Activated B cell treated with CpG ODN at 0.5 μM for 24 hours (primary cell): ENCODE results near the gene ST8SIA4. TPM values are rescaled to one million over a fixed set of nuclear protein-coding genes. Genes with fewer than 3 reads are reported as not detected.

Experiments used
- ATAC-seq: fragments of 200-7000 bp; cut with Tn5 transposase; one replicate; pipeline ENCODE4 v1.10.0; 2021; ENCODE audit warnings: low read depth, mild to moderate bottlenecking, moderate library complexity
- CTCF ChIA-PET: fragments of 350-600 bp; sonication (Branson Sonifier 250); formaldehyde crosslinking; loops from one replicate; lab custom pipeline; 2021; ENCODE audit warnings: antibody characterized with exemption; lab: Charles Lee
- POLR2A ChIA-PET: fragments of 350-600 bp; sonication (Branson Sonifier 250); formaldehyde crosslinking; loops from one replicate; lab custom pipeline; 2021; ENCODE audit warnings: antibody characterized with exemption; lab: Charles Lee
- DNase-seq: peaks from one replicate; pipeline ENCODE4 v3.0.0; 2022
- H3K27ac Mint-ChIP-seq: one replicate; pipeline ENCODE4 v1.8.0; 2020; ENCODE audit warnings: mixed read lengths
- H3K27me3 Mint-ChIP-seq: one replicate; pipeline ENCODE4 v1.8.0; 2021; ENCODE audit warnings: mixed read lengths
- H3K36me3 Mint-ChIP-seq: one replicate; pipeline ENCODE4 v1.8.0; 2021; ENCODE audit warnings: low read depth, mixed read lengths
- H3K4me1 Mint-ChIP-seq: one replicate; pipeline ENCODE4 v1.8.0; 2021; ENCODE audit warnings: mixed read lengths
- H3K4me3 Mint-ChIP-seq: one replicate; pipeline ENCODE4 v1.8.0; 2020; ENCODE audit warnings: mild to moderate bottlenecking, mixed read lengths
- H3K9me3 Mint-ChIP-seq: one replicate; pipeline ENCODE4 v1.8.0; 2020; ENCODE audit warnings: mixed read lengths
- intact Hi-C: fragments of 100-400 bp; cut with micrococcal nuclease; formaldehyde crosslinking; loops from one replicate; pipeline ENCODE4 v1.15.1; 2024
- total RNA-seq: library from RNA; stranded (reverse); gene quantifications from 2 replicates; pipeline ENCODE4 v1.2.3, GENCODE V29; 2022
- TF ChIP-seq, protein P1 (sequence below): fragments of 200-600 bp; IDR thresholded peaks from one replicate; pipeline ENCODE4 v1.8.0; 2022; ENCODE audit warnings: antibody characterized with exemption, mild to moderate bottlenecking

ST8SIA4 gene
- total RNA-seq, 1 donor from 2014 or later = 125 TPM

DNA sequence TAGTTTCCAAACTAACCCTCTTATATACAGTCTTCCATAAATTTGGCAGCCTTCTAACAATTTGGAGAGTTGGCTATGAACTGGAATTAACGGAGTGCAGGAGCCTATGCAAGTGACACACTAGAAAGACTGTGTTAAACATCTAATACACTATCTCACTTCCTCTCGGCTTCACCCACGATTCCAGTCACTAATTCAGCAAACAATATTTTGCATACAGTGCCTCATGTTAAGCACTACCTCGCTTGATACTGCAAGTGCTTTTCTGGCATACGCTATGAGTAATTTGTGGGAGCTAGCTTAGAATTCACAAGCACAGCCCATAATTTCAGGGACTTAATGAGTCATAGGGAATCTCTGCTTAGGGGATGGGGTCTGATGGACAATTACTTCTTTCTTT, 102.5 kb downstream of the ST8SIA4 start:
- peaks cover 7% of the 10 kb centered on the region for H3K9me3 Mint-ChIP-seq
- intact Hi-C loops = loop anchor here (2.0 kb wide), 2 partner anchors 16 to 20 kb away; no protein-coding TSS in a partner anchor
- DNase-seq = no peak
- POLR2A ChIA-PET = interaction anchor here (0.8 to 1.2 kb wide), 3 partner anchors 25 to 100 kb away, joined by 3 to 4 read pairs (median 3); no protein-coding TSS in a partner anchor
- CTCF ChIA-PET = no interaction called here
- no peak overlapping the region for H3K27ac Mint-ChIP-seq
- H3K4me1 Mint-ChIP-seq = peaks cover 27% of the 10 kb centered on the region
- H3K36me3 Mint-ChIP-seq = peaks cover 4% of the 10 kb centered on the region
- TF ChIP-seq, protein P1, sequence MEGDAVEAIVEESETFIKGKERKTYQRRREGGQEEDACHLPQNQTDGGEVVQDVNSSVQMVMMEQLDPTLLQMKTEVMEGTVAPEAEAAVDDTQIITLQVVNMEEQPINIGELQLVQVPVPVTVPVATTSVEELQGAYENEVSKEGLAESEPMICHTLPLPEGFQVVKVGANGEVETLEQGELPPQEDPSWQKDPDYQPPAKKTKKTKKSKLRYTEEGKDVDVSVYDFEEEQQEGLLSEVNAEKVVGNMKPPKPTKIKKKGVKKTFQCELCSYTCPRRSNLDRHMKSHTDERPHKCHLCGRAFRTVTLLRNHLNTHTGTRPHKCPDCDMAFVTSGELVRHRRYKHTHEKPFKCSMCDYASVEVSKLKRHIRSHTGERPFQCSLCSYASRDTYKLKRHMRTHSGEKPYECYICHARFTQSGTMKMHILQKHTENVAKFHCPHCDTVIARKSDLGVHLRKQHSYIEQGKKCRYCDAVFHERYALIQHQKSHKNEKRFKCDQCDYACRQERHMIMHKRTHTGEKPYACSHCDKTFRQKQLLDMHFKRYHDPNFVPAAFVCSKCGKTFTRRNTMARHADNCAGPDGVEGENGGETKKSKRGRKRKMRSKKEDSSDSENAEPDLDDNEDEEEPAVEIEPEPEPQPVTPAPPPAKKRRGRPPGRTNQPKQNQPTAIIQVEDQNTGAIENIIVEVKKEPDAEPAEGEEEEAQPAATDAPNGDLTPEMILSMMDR = no peak
- H3K4me3 Mint-ChIP-seq = no peak overlapping the region
- peak; percentile 91 for ATAC-seq
- no peaks in the 10 kb centered on the region for H3K27me3 Mint-ChIP-seq

DNA sequence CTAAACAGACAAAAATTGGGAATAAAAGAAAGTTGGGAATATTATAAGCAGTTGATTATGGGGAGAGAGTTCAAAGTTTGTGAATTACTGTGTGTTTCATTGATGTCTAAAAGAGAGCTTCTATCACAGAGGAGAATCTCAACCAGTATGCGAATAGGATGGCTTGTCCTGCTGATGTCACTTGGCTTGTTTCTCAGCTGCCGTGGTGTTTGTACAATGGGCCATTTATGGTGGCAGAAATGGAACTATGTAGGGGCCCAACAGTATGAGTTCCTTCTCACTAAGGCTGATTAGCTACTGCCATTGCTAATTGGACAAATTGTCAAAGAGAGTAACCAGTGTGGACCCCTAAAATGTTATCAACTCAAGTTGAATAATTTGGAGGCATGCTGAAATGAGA, 103.9 kb downstream of the ST8SIA4 start:
- no peak overlapping the region for H3K4me3 Mint-ChIP-seq
- TF ChIP-seq, protein P1 = no peak
- no peaks in the 10 kb centered on the region for H3K36me3 Mint-ChIP-seq
- ChIA-PET POLR2A (interaction anchor here (0.9 kb wide), 1 partner anchor 22 kb away, joined by 3 read pairs; no protein-coding TSS in a partner anchor), CTCF (no interaction called here)
- no peak for ATAC-seq
- intact Hi-C loops = no loop called here
- no peaks in the 10 kb centered on the region for H3K27me3 Mint-ChIP-seq
- no peak overlapping the region for H3K27ac Mint-ChIP-seq
- H3K4me1 Mint-ChIP-seq = peaks cover 27% of the 10 kb centered on the region
- DNase-seq = no peak
- H3K9me3 Mint-ChIP-seq = peaks cover 7% of the 10 kb centered on the region

DNA sequence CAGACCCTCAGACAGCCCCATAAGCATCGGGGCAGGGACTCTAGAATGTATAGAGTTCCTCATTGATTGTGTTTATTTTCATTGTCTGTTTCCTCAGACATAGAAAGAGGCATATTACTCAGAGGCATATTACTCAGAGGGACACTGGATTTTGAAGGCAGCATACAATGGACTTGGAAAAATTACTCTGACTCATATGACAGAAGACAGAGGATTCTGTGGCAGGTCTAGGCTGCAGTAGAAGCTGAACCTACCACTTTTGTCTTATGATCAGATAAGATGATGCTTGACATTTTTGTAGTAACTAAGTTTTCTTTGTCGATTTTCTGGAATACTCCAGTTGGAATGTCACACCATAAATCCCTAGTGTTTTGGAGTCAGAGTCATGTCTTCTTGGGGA, 105.2 kb downstream of the ST8SIA4 start:
- CTCF ChIA-PET = no interaction called here

DNA sequence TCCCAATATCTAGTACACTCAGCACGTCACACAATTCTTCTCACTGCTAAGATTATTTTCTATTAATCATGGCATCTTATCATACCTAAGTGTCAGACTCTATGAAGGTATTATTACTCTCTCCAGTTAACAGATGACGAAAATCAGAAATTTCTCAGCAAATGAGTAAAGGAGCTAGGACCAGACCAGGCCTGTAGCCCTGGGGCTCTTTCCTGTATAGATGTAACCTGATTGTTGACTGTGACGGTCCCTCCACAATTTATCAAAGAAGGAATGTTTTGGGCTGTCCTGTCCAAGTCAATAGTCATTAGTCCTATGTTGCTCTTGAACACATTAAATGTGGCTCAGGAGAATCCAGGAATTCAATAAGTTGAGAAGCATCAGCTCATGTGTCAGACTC, 106.2 kb downstream of the ST8SIA4 start:
- POLR2A ChIA-PET = no interaction called here
- DNase-seq = no peak
- TF ChIP-seq, protein P1 = no peak
- no peak overlapping the region for H3K27ac Mint-ChIP-seq
- CTCF ChIA-PET = no interaction called here
- H3K36me3 Mint-ChIP-seq = peaks cover 2% of the 10 kb centered on the region
- no peak for ATAC-seq
- H3K9me3 Mint-ChIP-seq = peaks cover under 1% of the 10 kb centered on the region
- intact Hi-C loops = no loop called here
- H3K4me1 Mint-ChIP-seq = peaks cover 14% of the 10 kb centered on the region
- no peaks in the 10 kb centered on the region for H3K27me3 Mint-ChIP-seq
- H3K4me3 Mint-ChIP-seq = no peak overlapping the region

More for the DNA sequence above, 105.2 kb downstream of the ST8SIA4 start:
- intact Hi-C loops = no loop called here
- Mint-ChIP-seq H3K4me1 (peaks cover 22% of the 10 kb centered on the region), H3K9me3 (peaks cover 7% of the 10 kb centered on the region), H3K27ac (no peak overlapping the region), H3K36me3 (peaks cover 2% of the 10 kb centered on the region), H3K4me3 (no peak overlapping the region), H3K27me3 (no peaks in the 10 kb centered on the region)
- POLR2A ChIA-PET = no interaction called here
- no peak for ATAC-seq
- no peak for DNase-seq
- TF ChIP-seq, protein P1 = no peak

DNA sequence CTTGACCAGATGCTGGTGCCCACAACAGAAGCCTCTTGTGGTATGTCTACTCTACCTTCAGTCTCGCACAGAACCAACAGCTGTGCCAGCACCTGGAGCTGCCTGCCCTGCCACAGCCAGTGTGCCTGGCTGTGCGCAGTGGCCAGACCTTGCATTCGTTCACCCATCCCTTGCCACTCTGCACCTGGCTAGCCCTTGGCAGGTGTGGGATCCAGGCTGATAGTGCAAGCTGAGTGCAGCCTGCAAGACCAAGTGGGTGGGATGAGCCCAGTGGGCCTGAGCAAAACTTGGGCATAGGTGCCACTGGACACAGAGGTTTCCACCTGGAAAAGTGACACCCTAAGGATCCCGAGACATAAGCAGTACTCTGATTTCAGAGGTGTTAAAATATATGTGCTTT, 108.2 kb downstream of the ST8SIA4 start:
- no peaks in the 10 kb centered on the region for H3K4me1 Mint-ChIP-seq
- TF ChIP-seq, protein P1 = no peak
- no peaks in the 10 kb centered on the region for H3K9me3 Mint-ChIP-seq
- peaks cover 2% of the 10 kb centered on the region for H3K36me3 Mint-ChIP-seq
- no peak overlapping the region for H3K27ac Mint-ChIP-seq
- no peak for DNase-seq
- H3K4me3 Mint-ChIP-seq = no peak overlapping the region
- CTCF ChIA-PET = no interaction called here
- no peaks in the 10 kb centered on the region for H3K27me3 Mint-ChIP-seq
- POLR2A ChIA-PET = no interaction called here
- intact Hi-C loops = no loop called here
- ATAC-seq = no peak
